ENCODE data around the gene MORN1. TPM values are rescaled to one million over a fixed set of nuclear protein-coding genes. Genes with fewer than 3 reads are reported as not detected.

The MORN1 gene
- total RNA-seq, 1 donor = 9.5 TPM

GRCh38 chr1:2339206-2340085 lies 51.9 kb downstream of the MORN1 start:
- no peak for DNase-seq (ENCODE audit: low read depth)
- no peak for TF ChIP-seq CTCF (IDR thresholded peaks at IDR 0.05; ENCODE audit: insufficient read depth, low read depth, low read length)
- H3K4me3 ChIP-seq (ENCODE audit: low read depth, low read length) = no peak overlapping the region

GRCh38 chr1:2337501-2337900 lies 53.9 kb downstream of the MORN1 start:
- TF ChIP-seq CTCF (IDR thresholded peaks at IDR 0.05; ENCODE audit: insufficient read depth, low read depth, low read length) = no peak
- H3K4me3 ChIP-seq (ENCODE audit: low read depth, low read length) = no peak overlapping the region
- DNase-seq (ENCODE audit: low read depth) = no peak

- TF ChIP-seq CTCF (IDR thresholded peaks at IDR 0.05; ENCODE audit: insufficient read depth, low read depth, low read length) = no peak
- DNase-seq (ENCODE audit: low read depth) = no peak
Measured at GRCh38 chr1:2337081-2337480, 54.3 kb downstream of the MORN1 start.

GRCh38 chr1:2336499-2336898 lies 54.9 kb downstream of the MORN1 start:
- TF ChIP-seq CTCF (IDR thresholded peaks at IDR 0.05; ENCODE audit: insufficient read depth, low read depth, low read length) = no peak
- DNase-seq (ENCODE audit: low read depth) = no peak
- H3K4me3 ChIP-seq (ENCODE audit: low read depth, low read length) = no peak overlapping the region

More at GRCh38 chr1:2337081-2337480, 54.3 kb downstream of the MORN1 start:
- no peak overlapping the region for H3K4me3 ChIP-seq (ENCODE audit: low read depth, low read length)

GRCh38 chr1:2335721-2336455 lies 55.5 kb downstream of the MORN1 start:
- no peak for TF ChIP-seq CTCF (IDR thresholded peaks at IDR 0.05; ENCODE audit: insufficient read depth, low read depth, low read length)
- no peak for DNase-seq (ENCODE audit: low read depth)

GRCh38 chr1:2334883-2335534 lies 56.3 kb downstream of the MORN1 start:
- no peak overlapping the region for H3K4me3 ChIP-seq (ENCODE audit: low read depth, low read length)
- TF ChIP-seq CTCF (IDR thresholded peaks at IDR 0.05; ENCODE audit: insufficient read depth, low read depth, low read length) = no peak
- no peak for DNase-seq (ENCODE audit: low read depth)

More at GRCh38 chr1:2335721-2336455, 55.5 kb downstream of the MORN1 start:
- H3K4me3 ChIP-seq (ENCODE audit: low read depth, low read length) = no peak overlapping the region
